T-helper 17 cell (primary cell): ENCODE results near the gene DDR2. TPM values are rescaled to one million over a fixed set of nuclear protein-coding genes. Genes with fewer than 3 reads are reported as not detected.

Experiments used
- ATAC-seq: fragments of 150-1000 bp; cut with Tn5 transposase; 2 replicates; pipeline ENCODE4 v1.10.0; 2021; ENCODE audit warnings: mild to moderate bottlenecking, moderate library complexity
- DNase-seq, 3 donors: peaks; one replicate each; pipeline versions ENCODE4 v3.0.0 to v3.0.0-alpha.2; 2020 to 2021
- H3K9me3 ChIP-seq: one replicate; pipeline ENCODE4 v1.7.0; 2013; ENCODE audit warnings: low read length, mild to moderate bottlenecking; ENCODE audit not compliant: control insufficient read depth, poor library complexity, severe bottlenecking
- H3K27ac Mint-ChIP-seq: one replicate; pipeline ENCODE4 v1.8.0; 2022; ENCODE audit warnings: mild to moderate bottlenecking, moderate library complexity, mixed read lengths
- H3K27me3 Mint-ChIP-seq: one replicate; pipeline ENCODE4 v1.8.0; 2022; ENCODE audit warnings: mixed read lengths
- H3K36me3 Mint-ChIP-seq: one replicate; pipeline ENCODE4 v1.8.0; 2022; ENCODE audit warnings: low read depth, mixed read lengths
- H3K4me1 Mint-ChIP-seq: one replicate; pipeline ENCODE4 v1.8.0; 2022; ENCODE audit warnings: mild to moderate bottlenecking, mixed read lengths
- H3K4me3 Mint-ChIP-seq: one replicate; pipeline ENCODE4 v1.8.0; 2022; ENCODE audit warnings: mild to moderate bottlenecking, moderate library complexity, mixed read lengths
- total RNA-seq, 4 donors: library from RNA in 2 of 4; stranded (reverse) in 2 of 4; gene quantifications; one replicate each; pipeline ENCODE4 v1.2.3 and lab custom pipeline; 2022 to 2026

DDR2 gene
- total RNA-seq, 2 donors from 2014 or later: 0.22 to 0.26 TPM

DNA sequence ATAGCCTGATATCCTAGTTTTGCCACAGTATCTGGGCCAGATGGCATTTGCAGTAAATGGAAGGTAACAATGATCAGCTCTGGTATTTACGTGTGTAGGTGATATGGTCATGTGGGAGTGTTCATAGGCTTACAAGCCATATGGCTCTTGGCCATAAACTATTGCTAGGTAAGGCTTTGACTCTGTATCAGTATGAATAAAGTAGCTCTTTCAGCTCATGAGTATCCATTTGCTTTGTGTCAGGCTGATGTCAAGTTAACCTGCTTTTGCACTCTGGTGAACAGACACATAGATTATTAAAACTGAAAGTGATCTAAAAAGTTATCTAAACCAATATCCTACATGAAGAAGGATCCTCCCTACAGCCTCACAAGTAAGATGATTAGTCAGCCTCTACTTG is 69.0 kb downstream of the DDR2 start:
- Mint-ChIP-seq H3K4me1 (no peaks in the 10 kb centered on the region), H3K4me3 (no peak overlapping the region), H3K27me3 (peaks cover 16% of the 10 kb centered on the region), H3K36me3 (no peaks in the 10 kb centered on the region), H3K27ac (no peak overlapping the region)
- DNase-seq (no peak), ATAC-seq (no peak)
- H3K9me3 ChIP-seq: no peaks in the 10 kb centered on the region

DNA sequence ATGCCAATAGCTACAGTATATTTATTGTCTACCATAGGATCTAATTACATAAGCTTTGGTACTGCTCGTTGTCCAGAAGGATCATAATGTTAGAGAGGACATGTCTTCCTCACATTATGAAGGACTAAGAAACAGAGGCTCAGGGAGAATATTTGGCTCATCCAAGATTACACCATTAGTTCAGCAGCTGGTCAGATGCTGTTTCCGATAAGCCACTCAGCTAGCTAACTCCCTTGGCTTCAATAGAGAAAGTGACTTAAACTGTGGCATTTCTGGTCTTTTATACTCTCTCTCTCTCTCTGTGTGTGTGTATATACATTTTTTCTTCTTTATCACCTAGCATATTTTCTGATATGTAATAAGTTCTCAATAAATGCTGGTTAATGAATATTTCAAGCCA is 70.4 kb downstream of the DDR2 start:
- H3K4me1 Mint-ChIP-seq: no peaks in the 10 kb centered on the region
- H3K27ac Mint-ChIP-seq: no peak overlapping the region
- H3K9me3 ChIP-seq: no peaks in the 10 kb centered on the region
- ATAC-seq (no peak), DNase-seq (no peak)
- H3K4me3 Mint-ChIP-seq: no peak overlapping the region
- no peaks in the 10 kb centered on the region for H3K36me3 Mint-ChIP-seq
- peaks cover 7% of the 10 kb centered on the region for H3K27me3 Mint-ChIP-seq

DNA sequence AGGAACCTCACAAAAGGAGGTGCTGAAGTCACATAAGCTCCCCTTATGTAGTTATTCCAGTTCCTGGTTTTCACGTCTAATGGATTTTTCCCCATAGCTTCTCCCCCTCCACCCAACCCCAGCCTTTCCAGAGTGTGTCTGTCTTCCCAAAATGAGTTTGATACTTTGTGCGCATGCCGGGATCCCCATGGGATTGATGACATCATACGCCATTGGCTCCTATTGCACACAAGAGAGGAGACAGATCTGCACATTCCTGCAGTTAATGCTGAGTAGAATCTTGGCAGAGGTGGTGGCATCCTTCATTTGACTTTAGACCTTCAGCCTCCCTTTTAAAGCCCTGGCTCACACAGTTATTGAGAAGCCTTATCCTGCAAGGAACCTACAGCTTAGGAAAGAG is 71.4 kb downstream of the DDR2 start:
- no peaks in the 10 kb centered on the region for H3K36me3 Mint-ChIP-seq
- no peaks in the 10 kb centered on the region for H3K27me3 Mint-ChIP-seq
- H3K4me1 Mint-ChIP-seq: no peaks in the 10 kb centered on the region
- no peak for ATAC-seq
- no peak overlapping the region for H3K27ac Mint-ChIP-seq
- H3K4me3 Mint-ChIP-seq: no peak overlapping the region
- H3K9me3 ChIP-seq: no peaks in the 10 kb centered on the region
- DNase-seq: no peak

DNA sequence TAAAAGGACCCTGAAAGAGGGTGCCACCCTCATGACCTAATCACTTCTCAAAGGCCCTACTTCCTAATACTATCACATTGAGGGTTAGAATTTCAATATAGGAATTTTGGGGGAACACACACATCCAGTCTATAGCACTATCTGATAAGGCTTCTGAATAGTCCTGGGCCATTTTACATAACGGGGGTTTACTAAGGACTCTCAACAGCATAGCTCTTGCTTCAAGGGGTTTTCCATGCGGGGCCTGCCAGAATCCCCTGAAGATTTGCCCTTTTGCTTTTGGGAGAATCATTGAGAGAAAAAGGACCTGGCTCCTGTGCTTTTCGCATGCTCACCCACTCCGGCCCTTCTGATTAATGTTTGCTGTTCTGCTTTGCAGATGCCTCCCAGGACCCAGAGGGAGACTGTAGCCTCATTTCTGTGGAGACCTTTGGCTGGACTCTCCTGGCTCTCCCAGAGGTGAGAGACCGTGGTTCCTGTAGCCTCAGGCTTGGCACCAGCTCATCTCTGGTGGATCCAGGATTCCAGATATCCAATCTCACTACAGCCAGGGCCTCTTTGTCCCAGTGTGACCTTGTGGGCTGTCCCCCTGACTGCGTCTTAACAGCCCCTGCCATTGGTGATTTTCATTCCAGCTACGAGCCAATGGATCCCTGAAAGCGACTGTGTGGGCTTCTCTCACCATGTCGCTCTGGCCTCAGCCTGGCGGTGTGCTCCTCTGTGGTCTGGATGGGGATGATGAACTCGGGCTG is 72.6 kb downstream of the DDR2 start:
- no peak for ATAC-seq

DNA sequence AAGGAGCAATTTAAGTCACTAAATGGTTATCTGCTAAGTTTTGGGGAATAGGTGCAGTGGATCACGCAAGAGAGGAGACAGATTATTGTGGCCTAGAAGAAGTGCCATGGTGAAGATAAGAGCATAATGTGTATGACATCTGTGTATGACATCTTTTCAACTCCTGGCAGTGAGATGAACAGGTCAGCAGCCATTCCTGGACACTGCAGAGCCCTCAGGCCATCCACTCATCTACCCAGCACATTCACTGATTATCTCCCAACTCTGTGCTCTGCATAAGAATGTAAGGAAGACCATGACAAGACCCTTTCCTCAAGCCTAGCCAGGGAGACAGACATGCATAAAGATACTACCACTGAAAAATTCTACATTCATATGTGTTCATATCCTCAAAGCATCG is 73.7 kb downstream of the DDR2 start:
- no peak overlapping the region for H3K4me3 Mint-ChIP-seq

More for the DNA sequence above, 72.6 kb downstream of the DDR2 start:
- Mint-ChIP-seq H3K27ac (no peak overlapping the region), H3K4me1 (peaks cover 2% of the 10 kb centered on the region), H3K4me3 (no peak overlapping the region), H3K27me3 (no peaks in the 10 kb centered on the region), H3K36me3 (no peaks in the 10 kb centered on the region)
- DNase-seq: no peak
- H3K9me3 ChIP-seq: no peaks in the 10 kb centered on the region

DNA sequence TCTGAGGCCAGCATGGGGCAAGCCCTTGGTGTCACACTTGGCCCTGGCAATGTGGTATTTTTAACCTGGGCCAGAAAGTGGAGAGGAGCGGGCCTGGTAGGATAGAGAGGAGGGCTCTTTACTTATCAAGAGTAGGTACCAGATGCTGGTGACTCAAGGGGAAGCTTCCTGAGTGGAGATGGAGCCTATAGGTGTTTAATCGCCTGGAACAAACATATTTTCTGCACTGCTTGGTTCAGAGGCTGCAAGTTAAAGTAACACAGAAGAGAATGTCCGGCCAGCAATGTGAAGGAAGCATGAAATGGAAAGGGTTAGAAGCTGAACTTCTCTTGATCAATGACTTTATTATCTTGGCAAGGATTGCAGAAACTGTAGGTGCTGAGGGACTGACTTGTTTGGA is 74.3 kb downstream of the DDR2 start:
- Mint-ChIP-seq H3K36me3 (no peaks in the 10 kb centered on the region), H3K4me3 (no peak overlapping the region), H3K27ac (no peak overlapping the region), H3K27me3 (no peaks in the 10 kb centered on the region), H3K4me1 (peaks cover 2% of the 10 kb centered on the region)
- DNase-seq (no peak), ATAC-seq (no peak)
- no peaks in the 10 kb centered on the region for H3K9me3 ChIP-seq

More for the DNA sequence above, 73.7 kb downstream of the DDR2 start:
- Mint-ChIP-seq H3K36me3 (no peaks in the 10 kb centered on the region), H3K27ac (no peak overlapping the region), H3K4me1 (peaks cover 2% of the 10 kb centered on the region), H3K27me3 (no peaks in the 10 kb centered on the region)
- H3K9me3 ChIP-seq: no peaks in the 10 kb centered on the region
- no peak for DNase-seq
- no peak for ATAC-seq

DNA sequence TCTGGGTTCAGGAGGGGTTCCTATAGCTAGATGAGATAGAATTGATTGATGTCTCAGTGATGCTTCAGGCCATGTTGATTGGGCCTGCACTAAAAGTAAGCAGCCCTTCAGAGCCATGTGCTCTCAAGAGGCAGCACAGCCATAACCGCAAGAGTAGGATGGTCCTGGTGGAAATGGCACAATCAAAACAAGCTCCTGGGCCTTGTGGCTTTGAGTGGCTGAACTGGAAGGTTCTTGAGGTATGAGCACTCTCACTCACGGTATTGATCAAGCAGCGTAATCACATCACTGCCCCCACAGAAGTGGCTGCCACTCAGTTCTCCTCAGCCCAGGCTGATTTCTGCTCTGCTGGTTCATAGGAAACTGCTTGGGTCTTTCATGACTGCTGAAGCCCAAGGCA is 76.0 kb downstream of the DDR2 start:
- H3K36me3 Mint-ChIP-seq: no peaks in the 10 kb centered on the region
- DNase-seq (no peak), ATAC-seq (no peak)
- H3K27ac Mint-ChIP-seq: no peak overlapping the region
- no peaks in the 10 kb centered on the region for H3K9me3 ChIP-seq
- peaks cover 2% of the 10 kb centered on the region for H3K4me1 Mint-ChIP-seq
- H3K27me3 Mint-ChIP-seq: peaks cover 5% of the 10 kb centered on the region
- no peak overlapping the region for H3K4me3 Mint-ChIP-seq

DNA sequence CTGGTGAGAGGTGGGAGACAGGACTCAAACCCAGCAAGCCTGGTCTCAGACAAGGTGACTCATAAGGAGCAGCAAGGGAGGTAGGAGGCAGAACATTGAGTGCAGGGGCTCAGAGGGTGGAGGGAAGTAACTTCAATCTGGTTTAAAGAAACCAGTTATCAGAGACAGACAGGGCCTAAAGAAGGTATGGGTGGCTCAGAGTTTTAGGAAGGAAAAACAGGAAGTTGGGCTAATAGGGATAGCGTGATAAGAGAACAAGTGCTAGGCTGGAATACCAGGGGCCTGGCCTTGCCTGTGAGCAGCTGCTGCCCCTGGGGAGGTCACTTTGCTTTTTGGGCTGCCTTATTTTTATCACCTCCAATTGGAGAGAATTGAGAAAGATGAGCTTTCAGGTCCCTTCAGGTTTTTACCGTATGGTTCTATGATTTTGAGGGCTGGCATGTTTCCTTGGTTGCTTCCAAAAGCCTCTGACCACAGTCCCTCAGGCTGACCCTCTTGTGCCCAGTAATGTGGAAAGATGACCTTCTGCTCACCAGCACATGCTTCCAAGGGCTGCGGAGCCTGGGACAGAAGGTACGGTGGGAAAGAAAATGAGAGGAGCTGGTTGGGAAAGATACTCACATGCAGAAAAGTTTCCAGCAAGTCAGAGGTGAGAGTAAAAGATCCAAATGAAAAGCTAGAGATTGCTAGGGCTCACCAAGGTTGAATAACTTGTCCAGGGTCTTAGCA is 77.0 kb downstream of the DDR2 start:
- H3K4me1 Mint-ChIP-seq: peaks cover 2% of the 10 kb centered on the region
- DNase-seq: no peak
- no peak overlapping the region for H3K27ac Mint-ChIP-seq
- H3K4me3 Mint-ChIP-seq: no peak overlapping the region
- H3K36me3 Mint-ChIP-seq: no peaks in the 10 kb centered on the region
- no peak for ATAC-seq
- H3K9me3 ChIP-seq: no peaks in the 10 kb centered on the region
- H3K27me3 Mint-ChIP-seq: peaks cover 5% of the 10 kb centered on the region

DNA sequence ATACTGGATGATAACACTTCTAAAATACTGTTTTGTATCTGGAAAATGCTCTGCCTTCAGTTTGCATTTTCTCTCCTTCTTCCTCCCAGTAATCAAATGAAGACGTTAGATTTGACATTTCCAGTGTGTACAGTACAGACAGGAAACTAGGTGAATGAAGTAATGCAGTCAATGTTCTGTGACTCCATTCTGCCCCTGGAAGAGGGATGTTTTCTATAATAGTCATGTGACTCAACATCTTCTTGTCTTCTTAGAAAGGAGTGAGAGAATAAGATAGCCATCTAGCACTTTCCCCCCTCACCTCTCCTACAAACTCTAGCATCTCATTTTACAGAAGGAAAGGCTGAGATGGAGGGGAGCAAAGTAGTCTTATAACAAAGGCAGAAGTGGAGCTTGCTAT is 77.6 kb downstream of the DDR2 start:
- peaks cover 5% of the 10 kb centered on the region for H3K27me3 Mint-ChIP-seq

DNA sequence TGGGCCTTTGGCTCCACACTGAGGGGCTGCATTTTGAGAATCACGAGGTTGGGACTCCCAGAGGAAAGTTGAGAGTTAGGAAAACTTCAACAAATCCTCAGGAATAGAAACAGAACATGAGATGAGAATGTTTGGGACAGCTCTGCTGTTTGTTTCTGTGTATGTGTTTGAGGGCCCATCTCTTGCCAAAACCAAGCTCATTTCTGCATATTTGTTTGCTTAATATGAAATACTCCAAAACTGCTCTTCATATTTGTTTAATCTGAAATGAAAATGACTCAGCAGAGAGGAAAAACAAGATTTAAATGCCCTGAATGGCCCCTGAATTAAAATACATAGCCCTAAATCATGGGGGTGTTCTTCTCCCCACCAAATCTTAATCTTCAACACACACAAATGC is 78.1 kb downstream of the DDR2 start:
- Mint-ChIP-seq H3K36me3 (no peaks in the 10 kb centered on the region), H3K27ac (no peak overlapping the region), H3K4me3 (no peak overlapping the region), H3K27me3 (peaks cover 9% of the 10 kb centered on the region), H3K4me1 (peaks cover 2% of the 10 kb centered on the region)
- DNase-seq (no peak), ATAC-seq (no peak)
- H3K9me3 ChIP-seq: no peaks in the 10 kb centered on the region

More for the DNA sequence above, 77.6 kb downstream of the DDR2 start:
- H3K9me3 ChIP-seq: no peaks in the 10 kb centered on the region
- DNase-seq (no peak), ATAC-seq (no peak)
- H3K4me1 Mint-ChIP-seq: peaks cover 2% of the 10 kb centered on the region
- H3K4me3 Mint-ChIP-seq: no peak overlapping the region
- no peaks in the 10 kb centered on the region for H3K36me3 Mint-ChIP-seq
- H3K27ac Mint-ChIP-seq: no peak overlapping the region

DNA sequence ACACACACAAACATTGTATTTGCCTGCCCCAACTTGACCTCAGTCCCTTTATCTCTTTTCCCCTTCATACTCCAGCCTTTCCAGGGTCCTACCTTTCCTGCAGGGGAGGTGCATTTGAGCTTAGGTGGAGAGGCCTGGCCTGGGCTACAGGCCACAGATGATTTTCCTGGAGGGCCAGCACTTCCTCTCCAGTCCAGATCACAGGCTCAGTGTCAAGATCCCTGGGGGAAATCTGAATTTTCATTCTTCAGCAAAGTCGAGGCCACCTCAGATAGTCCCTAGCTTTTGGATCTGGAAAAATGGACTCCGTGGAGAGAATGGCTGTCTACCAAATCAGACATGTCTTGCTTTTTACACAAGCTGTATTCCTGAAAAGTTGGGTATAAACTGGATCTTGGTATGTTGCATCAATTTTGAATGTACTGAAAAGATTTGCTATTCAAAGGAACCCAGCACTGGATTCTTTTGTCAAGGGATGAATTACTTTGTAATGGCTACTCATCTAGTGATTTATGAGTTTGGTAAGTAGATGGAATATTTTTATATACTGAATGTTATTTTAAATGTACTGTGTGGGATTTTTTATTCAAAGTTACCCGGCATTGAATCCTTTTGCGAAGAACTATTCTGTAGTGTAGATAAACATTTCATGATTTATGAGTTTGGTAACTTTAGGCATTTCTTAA is 78.7 kb downstream of the DDR2 start:
- Mint-ChIP-seq H3K27ac (no peak overlapping the region), H3K4me1 (peaks cover 2% of the 10 kb centered on the region), H3K36me3 (no peaks in the 10 kb centered on the region), H3K27me3 (peaks cover 15% of the 10 kb centered on the region), H3K4me3 (no peak overlapping the region)
- ATAC-seq (no peak), DNase-seq (no peak)
- no peaks in the 10 kb centered on the region for H3K9me3 ChIP-seq

DNA sequence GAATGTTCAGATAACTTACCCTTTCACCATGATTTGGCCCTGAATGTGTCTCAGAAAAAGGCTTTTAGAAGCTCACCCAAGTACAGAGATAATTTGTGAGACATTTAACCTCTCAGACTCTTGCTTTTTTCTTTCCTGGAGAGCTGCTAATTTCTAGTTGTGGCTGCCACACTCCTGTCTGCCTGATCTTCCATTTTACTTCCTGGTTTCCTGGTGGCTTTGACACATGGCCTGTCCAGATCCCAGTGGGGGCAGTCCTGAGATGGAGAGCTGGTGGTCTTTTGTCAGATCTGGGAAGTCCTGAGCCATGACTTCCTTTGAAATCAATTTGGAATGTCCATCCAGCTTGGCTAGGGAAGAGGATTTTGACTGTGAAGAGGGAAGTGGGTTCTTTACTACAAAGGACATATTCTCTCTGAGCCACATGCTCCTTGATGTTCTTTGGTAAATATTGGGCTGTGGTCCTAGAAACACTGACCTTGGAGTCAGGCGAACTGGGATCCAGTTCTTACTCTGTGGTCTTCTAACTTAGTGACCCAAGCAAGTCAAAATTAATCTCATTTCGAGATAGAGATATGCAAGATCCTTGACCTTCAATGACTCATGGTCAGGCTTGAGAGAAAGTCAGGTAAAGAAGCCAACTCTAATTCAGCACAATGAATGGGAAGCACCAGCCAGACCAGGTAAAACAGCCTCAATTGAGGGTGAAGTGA is 80.2 kb downstream of the DDR2 start:
- Mint-ChIP-seq H3K4me1 (peaks cover 4% of the 10 kb centered on the region), H3K36me3 (no peaks in the 10 kb centered on the region), H3K27ac (no peak overlapping the region), H3K4me3 (no peak overlapping the region), H3K27me3 (peaks cover 30% of the 10 kb centered on the region)
- DNase-seq (no peak), ATAC-seq (no peak)
- H3K9me3 ChIP-seq: no peaks in the 10 kb centered on the region

DNA sequence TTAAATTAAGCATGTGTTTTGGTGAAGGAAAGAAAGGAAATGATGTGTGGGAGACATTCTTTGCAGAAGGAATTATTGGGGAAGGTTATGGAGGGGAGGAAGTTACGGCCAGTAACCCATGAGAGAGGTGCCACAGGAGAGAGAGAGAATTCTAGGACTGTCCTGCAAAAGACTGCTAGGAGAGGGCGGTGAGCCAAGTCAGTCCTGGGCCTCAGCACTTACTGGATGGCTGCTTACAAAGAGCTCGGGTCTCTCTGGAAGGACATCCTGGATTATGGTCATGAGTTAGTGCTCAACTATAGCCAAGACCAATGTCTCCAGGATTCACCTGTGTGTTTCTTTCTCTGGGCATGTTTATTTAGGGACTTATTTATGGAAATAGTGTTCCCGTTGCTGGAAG is 83.9 kb downstream of the DDR2 start:
- H3K9me3 ChIP-seq: no peaks in the 10 kb centered on the region
- ATAC-seq (no peak), DNase-seq (no peak)
- Mint-ChIP-seq H3K27me3 (peaks cover 43% of the 10 kb centered on the region), H3K4me1 (peaks cover 2% of the 10 kb centered on the region), H3K27ac (no peak overlapping the region), H3K4me3 (no peak overlapping the region), H3K36me3 (no peaks in the 10 kb centered on the region)
